Stimulated activated naive B cell treated with anti-CD40 and anti-IgM and Interleukin-4, amounts not matched to agents 10 μg/mL and 1 μg/mL and 100 μg/mL, for 72 hours (primary cell): Measurements from ENCODE around the gene BTBD9.

Experiments used
- ATAC-seq, 2 donors: fragments of 150-1000 bp; cut with Tn5 transposase; replicated peaks; 2 replicates each; pipeline ENCODE4 v1.10.0; 2021; ENCODE audit warnings: moderate library complexity in 1 of 2
- DNase-seq: peaks from one replicate; pipeline ENCODE4 v3.0.0; 2021
- H3K27ac Mint-ChIP-seq: one replicate; pipeline ENCODE4 v1.8.0; 2022; ENCODE audit warnings: mild to moderate bottlenecking, mixed read lengths
- H3K27me3 Mint-ChIP-seq, 2 donors: one replicate each; pipeline ENCODE4 v1.8.0; 2022; ENCODE audit warnings: mixed read lengths in 2 of 2
- H3K36me3 Mint-ChIP-seq, 2 donors: one replicate each; pipeline ENCODE4 v1.8.0; 2022; ENCODE audit warnings: mixed read lengths in 2 of 2, mild to moderate bottlenecking in 1 of 2
- H3K4me1 Mint-ChIP-seq, 2 donors: one replicate each; pipeline ENCODE4 v1.8.0; 2022; ENCODE audit warnings: mixed read lengths in 2 of 2, mild to moderate bottlenecking in 1 of 2
- H3K4me3 Mint-ChIP-seq, 2 donors: one replicate each; pipeline ENCODE4 v1.8.0; 2022; ENCODE audit warnings: mild to moderate bottlenecking in 2 of 2, mixed read lengths in 2 of 2, moderate library complexity in 1 of 2
- H3K9me3 Mint-ChIP-seq, 2 donors: one replicate each; pipeline ENCODE4 v1.8.0; 2022; ENCODE audit warnings: mixed read lengths in 2 of 2, mild to moderate bottlenecking in 1 of 2

BTBD9 gene

DNA sequence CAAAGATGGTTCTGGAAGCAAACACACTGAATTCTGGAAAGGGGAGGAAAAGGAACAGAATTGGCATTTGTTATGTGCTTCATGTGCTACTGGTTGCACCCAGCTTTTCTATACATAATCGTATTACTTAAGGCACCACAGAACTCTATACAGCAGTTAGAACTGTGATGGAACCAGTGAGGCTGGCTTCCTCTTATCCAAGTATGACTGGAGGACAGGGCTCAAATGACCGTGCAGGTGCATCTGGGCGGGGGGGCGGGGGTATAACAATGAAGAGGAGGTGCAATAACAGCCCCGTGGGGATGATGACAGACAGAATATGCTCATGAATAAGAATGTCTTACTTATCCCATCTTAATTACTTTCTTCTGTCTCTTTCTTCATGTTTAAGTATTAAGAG is 144.2 kb downstream of the BTBD9 start:
- no peaks in the 10 kb centered on the region for H3K27me3 Mint-ChIP-seq

DNA sequence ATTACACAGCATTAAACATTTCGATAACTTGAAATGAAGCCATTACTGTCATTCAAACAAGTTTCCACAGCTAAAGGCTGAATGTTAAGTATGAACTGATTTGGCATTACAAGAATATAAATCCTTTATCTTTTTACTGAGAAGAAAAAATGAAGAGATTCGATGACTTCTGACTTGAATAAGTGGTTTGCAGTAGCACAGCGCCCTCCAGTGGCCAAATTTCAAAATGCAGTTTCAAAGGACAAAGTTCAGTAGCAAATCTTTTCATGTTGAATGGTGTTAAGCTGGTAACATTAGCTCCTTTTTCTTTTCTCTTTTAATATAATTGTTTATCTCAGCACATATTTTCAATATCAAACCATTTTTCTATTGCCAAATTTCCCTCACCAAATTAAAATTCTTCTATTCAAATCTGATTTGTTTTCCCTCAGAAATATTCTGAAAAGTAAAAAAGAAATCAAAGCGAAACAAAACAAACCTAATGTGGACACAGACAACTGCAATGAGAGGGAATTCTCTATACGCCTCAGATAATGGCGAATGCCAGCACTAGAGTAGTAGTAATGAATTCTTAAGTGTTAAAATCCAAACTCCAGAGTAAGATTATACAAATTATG is 145.7 kb downstream of the BTBD9 start:
- Mint-ChIP-seq H3K9me3 (no peaks in the 10 kb centered on the region), H3K4me1 (peaks cover 5 to 9% of the 10 kb centered on the region in 2 donors), H3K27ac (no peak overlapping the region), H3K36me3 (no peaks in the 10 kb centered on the region), H3K4me3 (no peak overlapping the region), H3K27me3 (no peaks in the 10 kb centered on the region)
- DNase-seq = peak; percentile 56
- peak in 1 of 2 donors; percentile 51 for ATAC-seq

More for the DNA sequence above, 144.2 kb downstream of the BTBD9 start:
- Mint-ChIP-seq H3K9me3 (no peaks in the 10 kb centered on the region), H3K4me3 (no peak overlapping the region), H3K36me3 (no peaks in the 10 kb centered on the region), H3K4me1 (peaks cover 5 to 8% of the 10 kb centered on the region in 2 donors), H3K27ac (peak overlapping the region; percentile 10)
- peak; percentile 61 to 77 for ATAC-seq
- DNase-seq = no peak

DNA sequence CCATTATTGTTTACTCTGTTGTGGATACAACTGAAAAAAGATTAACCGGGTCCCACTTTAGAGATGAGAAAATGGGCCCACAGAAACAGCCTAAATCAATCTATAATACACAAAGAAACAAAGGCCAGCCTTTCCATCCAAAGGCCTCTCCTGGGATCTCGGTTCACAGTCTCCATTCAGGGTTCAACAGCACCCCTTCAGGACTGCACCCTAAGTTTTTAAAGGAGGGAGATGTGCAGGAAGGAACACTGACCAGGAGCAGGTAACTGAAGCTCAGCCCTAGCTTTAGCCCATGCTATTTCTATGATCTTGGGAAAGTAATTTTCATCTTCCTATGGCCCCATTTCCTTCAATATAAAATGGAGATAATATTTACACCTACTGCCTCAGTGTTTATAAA is 147.7 kb downstream of the BTBD9 start:
- no peak overlapping the region for H3K4me3 Mint-ChIP-seq
- DNase-seq (no peak), ATAC-seq (no peak)
- no peaks in the 10 kb centered on the region for H3K27me3 Mint-ChIP-seq
- no peak overlapping the region for H3K27ac Mint-ChIP-seq
- no peaks in the 10 kb centered on the region for H3K9me3 Mint-ChIP-seq
- H3K4me1 Mint-ChIP-seq = peaks cover 5 to 7% of the 10 kb centered on the region in 2 donors
- no peaks in the 10 kb centered on the region for H3K36me3 Mint-ChIP-seq

DNA sequence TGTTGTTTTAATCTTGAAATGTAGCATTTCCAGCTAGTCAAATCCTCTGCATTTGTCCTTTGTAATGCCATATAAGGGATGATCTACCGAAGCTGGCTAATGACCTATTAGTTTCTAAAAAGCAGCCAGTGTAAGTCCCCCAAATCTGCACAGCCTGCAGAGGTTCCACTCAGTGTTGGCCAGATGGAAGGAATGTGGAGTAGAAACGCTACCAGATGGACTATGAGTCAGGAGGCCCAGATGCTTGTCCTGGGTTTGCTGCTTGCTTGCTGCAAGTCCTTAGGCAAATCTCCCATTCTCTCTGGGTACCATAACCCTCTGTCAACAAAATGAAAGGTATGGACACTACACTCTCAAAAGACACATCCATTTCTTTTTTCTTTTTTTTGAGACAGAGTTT is 149.8 kb downstream of the BTBD9 start:
- Mint-ChIP-seq H3K4me3 (no peak overlapping the region), H3K9me3 (no peaks in the 10 kb centered on the region), H3K27me3 (no peaks in the 10 kb centered on the region), H3K27ac (no peak overlapping the region), H3K4me1 (peaks cover 9 to 10% of the 10 kb centered on the region in 2 donors), H3K36me3 (no peaks in the 10 kb centered on the region)
- no peak for ATAC-seq
- no peak for DNase-seq

DNA sequence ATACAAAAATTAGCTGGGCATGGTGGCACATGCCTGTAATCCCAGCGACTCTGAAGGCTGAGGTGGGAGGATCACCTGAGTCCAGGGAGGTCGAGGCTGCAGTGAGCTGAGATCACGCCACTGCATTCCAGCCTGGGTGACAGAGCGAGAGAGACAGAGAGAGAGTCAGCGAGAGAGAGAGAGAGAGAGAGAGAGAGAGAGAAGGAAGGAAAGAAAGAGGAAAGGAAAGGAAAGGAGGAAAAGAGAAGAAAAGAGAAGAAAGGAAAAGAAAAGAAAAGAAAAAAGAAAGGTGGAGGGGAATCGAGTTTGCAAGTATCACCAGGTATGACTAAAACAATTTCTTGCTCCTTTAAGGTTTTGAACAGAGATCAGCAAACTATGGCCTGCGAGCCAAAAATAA is 152.3 kb downstream of the BTBD9 start:
- Mint-ChIP-seq H3K4me1 (peaks cover 7 to 11% of the 10 kb centered on the region in 2 donors), H3K9me3 (no peaks in the 10 kb centered on the region), H3K36me3 (no peaks in the 10 kb centered on the region), H3K4me3 (no peak overlapping the region), H3K27ac (no peak overlapping the region), H3K27me3 (no peaks in the 10 kb centered on the region)
- ATAC-seq (no peak), DNase-seq (no peak)

DNA sequence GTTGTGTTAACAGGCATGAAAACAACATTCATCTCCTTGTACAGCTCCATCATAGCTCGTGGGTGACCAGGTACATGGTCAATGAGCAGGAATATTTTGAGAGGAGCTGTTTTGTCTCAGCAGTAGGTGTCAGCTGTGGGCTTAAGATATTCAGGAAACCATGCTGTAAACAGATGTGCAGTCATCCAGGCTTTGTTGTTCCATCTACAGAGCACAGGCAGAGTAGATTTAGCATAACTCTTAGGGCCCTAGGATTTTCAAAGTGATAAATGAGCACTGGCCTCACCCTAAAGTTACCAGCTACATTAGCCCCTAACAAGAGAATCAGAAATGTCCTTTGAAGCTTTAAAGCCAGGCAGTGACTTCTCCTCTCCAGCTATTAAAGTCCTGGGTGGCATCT is 154.2 kb downstream of the BTBD9 start:
- ATAC-seq (no peak), DNase-seq (no peak)
- no peak overlapping the region for H3K4me3 Mint-ChIP-seq
- no peaks in the 10 kb centered on the region for H3K27me3 Mint-ChIP-seq
- peaks cover 6 to 11% of the 10 kb centered on the region in 2 donors for H3K4me1 Mint-ChIP-seq
- no peaks in the 10 kb centered on the region for H3K9me3 Mint-ChIP-seq
- no peaks in the 10 kb centered on the region for H3K36me3 Mint-ChIP-seq
- no peak overlapping the region for H3K27ac Mint-ChIP-seq

DNA sequence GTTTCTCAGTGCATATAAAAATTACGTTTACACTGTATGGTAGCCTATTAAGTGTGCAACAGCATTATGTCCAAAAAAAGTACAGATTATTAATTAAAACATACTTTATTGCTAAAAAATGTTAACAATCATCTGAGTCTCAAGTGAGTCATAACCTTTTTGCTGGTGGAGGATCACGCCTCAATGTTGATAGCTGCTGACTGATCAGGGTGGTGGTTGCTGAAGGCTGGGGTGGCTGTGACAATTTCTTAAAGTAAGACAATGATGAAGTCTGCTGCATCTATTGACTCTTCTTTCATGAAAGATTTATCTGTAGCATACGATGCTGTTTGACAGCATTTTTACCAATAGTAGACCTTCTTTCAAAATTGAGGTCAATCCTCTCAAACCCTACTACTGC is 155.1 kb downstream of the BTBD9 start:
- no peaks in the 10 kb centered on the region for H3K27me3 Mint-ChIP-seq
- no peak overlapping the region for H3K27ac Mint-ChIP-seq
- no peaks in the 10 kb centered on the region for H3K9me3 Mint-ChIP-seq
- H3K4me3 Mint-ChIP-seq = no peak overlapping the region
- H3K36me3 Mint-ChIP-seq = no peaks in the 10 kb centered on the region
- ATAC-seq = no peak
- no peak for DNase-seq
- H3K4me1 Mint-ChIP-seq = peaks cover 5 to 11% of the 10 kb centered on the region in 2 donors

DNA sequence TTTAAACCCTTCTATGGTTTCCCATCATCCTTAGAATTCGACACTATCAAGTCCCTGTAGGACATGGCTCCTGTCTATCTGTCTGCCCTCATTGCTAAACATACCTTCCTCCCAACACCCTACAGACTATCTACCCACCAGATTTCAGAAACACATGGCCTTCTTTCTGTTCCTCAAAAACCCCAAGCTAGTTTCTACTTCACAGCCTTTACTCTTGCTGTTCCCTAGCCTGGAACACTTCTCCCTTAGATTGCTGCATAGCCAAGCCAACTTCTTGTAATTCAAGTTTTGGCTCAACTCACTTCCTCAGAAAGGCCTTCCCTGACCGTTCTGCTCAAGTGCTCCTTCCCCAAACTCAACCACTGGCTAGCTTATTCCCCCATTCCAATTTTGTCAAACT is 156.2 kb downstream of the BTBD9 start:
- Mint-ChIP-seq H3K4me3 (no peak overlapping the region), H3K4me1 (peaks cover 6 to 11% of the 10 kb centered on the region in 2 donors), H3K27me3 (no peaks in the 10 kb centered on the region), H3K36me3 (peaks cover 0 to under 1% of the 10 kb centered on the region in 2 donors), H3K27ac (no peak overlapping the region), H3K9me3 (no peaks in the 10 kb centered on the region)
- ATAC-seq = peak; percentile 98 to 99
- peak; percentile 26 for DNase-seq

DNA sequence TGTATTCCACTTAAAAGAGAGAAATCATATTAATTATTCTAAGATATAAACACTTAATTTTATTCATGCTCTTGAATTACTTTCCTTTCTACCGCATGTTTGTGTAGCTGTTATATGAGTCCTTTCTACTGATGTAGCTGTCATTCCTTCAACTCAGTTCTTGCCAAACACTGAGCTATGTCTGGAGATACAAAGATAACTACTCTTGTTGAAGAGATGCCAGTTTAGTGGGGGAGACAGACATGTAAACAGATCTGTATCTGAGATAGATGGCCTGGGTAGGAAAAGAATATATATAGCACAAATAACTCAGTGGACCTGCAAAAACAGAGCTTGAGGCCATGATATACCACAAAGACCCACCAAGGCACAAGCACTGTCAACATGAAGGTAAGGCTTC is 157.3 kb downstream of the BTBD9 start:
- ATAC-seq = no peak
- peaks cover 0 to 3% of the 10 kb centered on the region in 2 donors for H3K36me3 Mint-ChIP-seq
- H3K4me1 Mint-ChIP-seq = peaks cover 6 to 11% of the 10 kb centered on the region in 2 donors
- H3K27ac Mint-ChIP-seq = no peak overlapping the region
- H3K4me3 Mint-ChIP-seq = no peak overlapping the region
- H3K27me3 Mint-ChIP-seq = no peaks in the 10 kb centered on the region
- DNase-seq = no peak
- no peaks in the 10 kb centered on the region for H3K9me3 Mint-ChIP-seq

DNA sequence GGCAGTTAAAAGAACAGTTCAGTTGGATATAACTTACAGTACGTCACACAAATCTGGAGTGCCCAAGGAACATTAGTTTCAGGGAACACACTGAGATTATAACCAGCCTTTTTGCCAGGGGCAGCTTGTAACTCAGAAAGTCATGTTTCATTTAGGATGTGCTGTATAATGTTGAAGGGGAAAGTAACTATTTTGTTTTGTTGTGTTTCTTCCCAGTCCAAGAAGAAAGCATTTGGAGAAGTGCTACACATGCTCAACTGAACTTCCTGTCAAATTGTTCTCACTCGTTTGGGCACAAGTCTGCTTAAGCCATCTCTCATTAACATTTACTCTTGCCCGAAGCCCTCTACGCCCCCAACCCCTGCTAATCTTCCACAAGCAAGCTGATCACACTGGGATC is 157.9 kb downstream of the BTBD9 start:
- Mint-ChIP-seq H3K9me3 (no peaks in the 10 kb centered on the region), H3K36me3 (peaks cover 0 to 3% of the 10 kb centered on the region in 2 donors), H3K4me3 (no peak overlapping the region), H3K27ac (no peak overlapping the region), H3K27me3 (no peaks in the 10 kb centered on the region), H3K4me1 (peaks cover 6 to 11% of the 10 kb centered on the region in 2 donors)
- ATAC-seq (no peak), DNase-seq (no peak)

DNA sequence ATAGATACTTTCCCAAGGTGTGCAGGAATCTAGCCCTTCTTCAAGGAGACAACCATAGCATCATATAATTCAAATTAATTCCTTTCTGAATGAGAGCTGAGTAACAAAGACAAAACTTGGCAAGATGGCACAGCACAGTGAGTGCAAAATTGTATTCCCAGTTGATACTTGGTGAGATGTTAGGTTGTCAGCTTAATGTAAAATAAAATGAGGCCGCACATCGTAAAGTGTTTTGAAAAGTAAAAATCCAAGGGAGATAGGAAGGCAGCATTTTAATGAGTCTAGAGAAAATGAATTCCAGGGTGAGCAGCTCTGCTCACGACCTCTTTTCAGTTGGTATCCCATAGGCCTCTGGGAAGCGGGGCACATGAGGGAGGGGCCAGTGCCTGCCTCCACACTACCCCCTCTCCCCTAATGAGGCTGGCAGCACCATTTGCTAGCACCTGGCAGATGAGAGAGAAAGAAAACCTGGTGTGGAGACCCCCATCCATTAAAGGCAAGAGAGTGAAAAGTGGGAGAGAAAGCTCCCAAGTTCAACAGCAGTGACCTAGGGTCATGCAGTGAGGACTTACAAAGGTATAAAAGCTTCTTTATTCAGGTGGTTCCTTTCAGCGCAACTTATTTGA is 158.4 kb downstream of the BTBD9 start:
- H3K27me3 Mint-ChIP-seq = no peaks in the 10 kb centered on the region
- ATAC-seq (no peak), DNase-seq (no peak)
- no peak overlapping the region for H3K27ac Mint-ChIP-seq
- peaks cover 6 to 11% of the 10 kb centered on the region in 2 donors for H3K4me1 Mint-ChIP-seq
- no peaks in the 10 kb centered on the region for H3K9me3 Mint-ChIP-seq
- H3K4me3 Mint-ChIP-seq = no peak overlapping the region
- H3K36me3 Mint-ChIP-seq = peaks cover 0 to 3% of the 10 kb centered on the region in 2 donors

DNA sequence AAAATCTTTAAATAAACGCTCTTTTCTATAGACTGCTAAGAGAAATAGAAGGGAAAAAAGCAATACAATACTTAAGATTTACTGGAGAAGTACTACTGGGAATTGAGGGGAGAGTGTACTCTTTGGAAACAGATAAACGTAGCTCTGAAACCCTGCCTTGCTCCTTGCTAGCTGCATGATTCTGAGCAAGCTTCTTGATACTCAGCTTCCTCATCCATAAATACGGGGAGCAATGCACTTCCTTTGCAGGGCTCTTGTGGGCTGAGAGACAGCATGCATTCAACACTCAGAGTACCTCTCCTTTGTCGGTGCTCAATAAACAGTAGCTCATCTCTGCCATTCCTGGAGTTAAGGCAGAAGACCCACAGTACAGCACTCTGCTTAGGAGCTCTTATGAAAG is 159.7 kb downstream of the BTBD9 start:
- Mint-ChIP-seq H3K27me3 (no peaks in the 10 kb centered on the region), H3K4me3 (no peak overlapping the region), H3K9me3 (no peaks in the 10 kb centered on the region), H3K27ac (no peak overlapping the region), H3K36me3 (peaks cover 0 to 5% of the 10 kb centered on the region in 2 donors), H3K4me1 (peaks cover 1 to 3% of the 10 kb centered on the region in 2 donors)
- no peak for ATAC-seq
- DNase-seq = no peak

DNA sequence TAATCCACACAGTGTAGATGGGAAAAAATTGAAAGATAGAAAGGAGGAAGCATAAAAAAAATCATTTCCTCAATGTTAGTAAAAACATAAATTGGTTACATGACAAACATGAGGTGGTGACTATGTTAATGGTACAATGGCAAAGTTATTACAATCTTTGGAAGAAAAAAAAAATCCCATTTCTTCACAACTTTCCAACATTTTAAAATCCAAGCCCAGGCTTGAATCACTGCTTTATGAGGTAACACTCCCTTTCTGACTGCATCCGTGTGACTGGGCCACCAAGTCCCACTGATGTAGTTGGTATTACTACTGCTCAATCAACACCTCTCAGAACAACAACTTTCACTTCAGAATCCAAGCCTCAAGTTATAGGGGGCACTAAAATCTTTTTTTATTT is 160.4 kb downstream of the BTBD9 start:
- Mint-ChIP-seq H3K36me3 (peaks cover under 1 to 5% of the 10 kb centered on the region in 2 donors), H3K27ac (no peak overlapping the region), H3K4me1 (peaks cover 0 to 1% of the 10 kb centered on the region in 2 donors), H3K4me3 (no peak overlapping the region), H3K27me3 (no peaks in the 10 kb centered on the region), H3K9me3 (no peaks in the 10 kb centered on the region)
- no peak for DNase-seq
- ATAC-seq = no peak

DNA sequence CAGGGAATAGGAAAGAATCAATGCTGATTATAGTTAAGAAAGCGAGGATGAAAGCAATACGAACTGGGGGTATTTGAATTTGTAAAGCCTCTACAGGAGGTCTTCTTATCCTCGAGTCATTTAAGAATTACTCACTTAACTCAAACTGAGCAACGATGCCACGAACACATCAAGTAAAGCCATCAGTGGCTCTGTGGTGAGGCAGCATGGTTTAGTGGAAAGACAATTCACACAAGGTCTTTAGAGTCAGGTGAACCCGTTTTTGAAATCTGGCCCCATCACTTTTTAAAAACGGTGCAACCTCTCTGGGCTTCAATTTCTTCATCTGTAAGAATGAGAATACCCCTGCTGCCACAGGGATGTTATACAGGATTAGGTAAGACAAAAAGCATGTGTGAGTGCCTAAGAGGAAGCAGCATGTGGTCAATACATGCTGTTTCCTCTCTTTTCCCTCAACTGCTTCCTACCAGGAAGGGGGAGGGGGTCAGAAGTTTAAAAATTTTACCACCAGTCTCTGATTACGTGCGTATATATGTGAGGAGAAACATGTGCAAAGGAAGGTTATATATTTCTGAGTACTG is 162.0 kb downstream of the BTBD9 start:
- Mint-ChIP-seq H3K9me3 (no peaks in the 10 kb centered on the region), H3K27ac (no peak overlapping the region), H3K27me3 (no peaks in the 10 kb centered on the region), H3K36me3 (peaks cover 6 to 9% of the 10 kb centered on the region in 2 donors), H3K4me3 (no peak overlapping the region), H3K4me1 (peaks cover 0 to 1% of the 10 kb centered on the region in 2 donors)
- DNase-seq (no peak), ATAC-seq (no peak)

DNA sequence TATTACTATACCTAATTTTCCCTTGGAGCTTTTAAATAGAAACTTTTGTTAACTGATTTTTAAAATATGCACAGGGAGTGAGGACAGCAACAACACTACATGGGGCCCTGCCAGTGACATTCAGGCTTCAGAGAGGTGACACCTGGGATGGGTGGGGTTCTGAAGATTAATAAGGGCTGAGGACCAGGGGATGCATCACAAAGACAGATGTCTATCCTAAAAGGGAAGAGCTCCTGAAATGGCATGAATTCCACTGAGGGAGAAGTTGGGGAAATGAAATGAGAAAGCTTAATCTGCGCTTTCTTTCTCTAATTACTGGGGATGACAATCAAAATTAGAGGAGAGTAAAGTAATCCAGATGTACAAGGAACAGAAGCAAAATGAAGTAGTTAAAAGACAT is 162.8 kb downstream of the BTBD9 start:
- peaks cover 0 to 1% of the 10 kb centered on the region in 2 donors for H3K4me1 Mint-ChIP-seq
- peaks cover 6 to 9% of the 10 kb centered on the region in 2 donors for H3K36me3 Mint-ChIP-seq
- DNase-seq (no peak), ATAC-seq (no peak)
- H3K4me3 Mint-ChIP-seq = no peak overlapping the region
- no peak overlapping the region for H3K27ac Mint-ChIP-seq
- H3K9me3 Mint-ChIP-seq = no peaks in the 10 kb centered on the region
- H3K27me3 Mint-ChIP-seq = no peaks in the 10 kb centered on the region
